HepG2 (cell line): ENCODE data around the gene ESRP2.
A peak's percentile ranks its signal among the peaks of the same experiment; 100 is the strongest.

Experiments used
- ATAD3A ChIP-seq: sonication (generic); formaldehyde crosslinking; IDR thresholded peaks from 2 replicates; pipeline ENCODE4 v1.4.0; 2020; ENCODE audit warnings: missing genetic modification reagents
- CEBPB ChIP-seq: IDR thresholded peaks from 2 replicates; pipeline ENCODE4 v1.6.1; 2011; ENCODE audit warnings: low read depth, low read length, improper control_type of control experiment, borderline replicate concordance
- CTCF ChIP-seq: sonication (generic); formaldehyde crosslinking; IDR thresholded peaks from 2 replicates; pipeline ENCODE4 v1.5.0; 2020; ENCODE audit warnings: mild to moderate bottlenecking, missing genetic modification reagents, moderate library complexity
- ELF4 ChIP-seq: sonication (generic); formaldehyde crosslinking; IDR thresholded peaks from 2 replicates; pipeline ENCODE4 v1.5.0; 2020; ENCODE audit warnings: missing genetic modification reagents, mild to moderate bottlenecking, moderate library complexity, borderline replicate concordance
- FOXK2 ChIP-seq: fragments of 450-650 bp; IDR thresholded peaks from 2 replicates; pipeline ENCODE4 v1.6.1; 2016
- MAX ChIP-seq: IDR thresholded peaks from 2 replicates; pipeline ENCODE4 v1.6.1; 2012; ENCODE audit warnings: inconsistent platforms
- MEIS1 ChIP-seq: sonication (generic); formaldehyde crosslinking; IDR thresholded peaks from 2 replicates; pipeline ENCODE4 v1.9.0; 2021; ENCODE audit warnings: mild to moderate bottlenecking, missing genetic modification reagents, moderate library complexity, borderline replicate concordance
- NR2F1 ChIP-seq, 2 experiments: fragments of 450-650 bp in 1 of 2; formaldehyde crosslinking in 1 of 2; IDR thresholded peaks; 2 replicates each; pipeline versions ENCODE4 v1.5.0 to v1.6.1; 2016 to 2020; ENCODE audit warnings: mild to moderate bottlenecking in 1 of 2, missing compliant biosample characterization in 1 of 2, missing genetic modification reagents in 1 of 2, moderate library complexity in 1 of 2
- RXRA ChIP-seq: sonication (generic); formaldehyde crosslinking; IDR thresholded peaks from 2 replicates; pipeline ENCODE4 v1.5.1; 2020; ENCODE audit warnings: missing genetic modification reagents
- ZC3H4 ChIP-seq: sonication (generic); formaldehyde crosslinking; IDR thresholded peaks from 2 replicates; pipeline ENCODE4 v1.4.0; 2020; ENCODE audit warnings: missing genetic modification reagents, borderline replicate concordance
- ZNF10 ChIP-seq: sonication (generic); formaldehyde crosslinking; IDR thresholded peaks from 2 replicates; pipeline ENCODE4 v1.4.0; 2020; ENCODE audit warnings: mild to moderate bottlenecking, low read depth, missing genetic modification reagents, borderline replicate concordance
- ZNF567 ChIP-seq: sonication (generic); formaldehyde crosslinking; IDR thresholded peaks from 2 replicates; pipeline ENCODE4 v1.8.1; 2023; ENCODE audit warnings: mild to moderate bottlenecking, missing genetic modification reagents, borderline replicate concordance
- ZNF639 ChIP-seq: conservative IDR thresholded peaks from 2 replicates; pipeline ENCODE4 v1.6.1; 2018; ENCODE audit warnings: missing genetic modification reagents
- ZNF788 ChIP-seq: sonication (generic); formaldehyde crosslinking; IDR thresholded peaks from 2 replicates; pipeline ENCODE4 v1.5.0; 2020; ENCODE audit warnings: mild to moderate bottlenecking, missing genetic modification reagents, borderline replicate concordance

- TF ChIP-seq ZNF788 (CRISPR knock-in tag) (no peak; the same call in 1 of the 2 replicates), CTCF (CRISPR knock-in tag) (peak; percentile 73), ZNF10 (CRISPR knock-in tag) (no peak), FOXK2 (no peak), ZNF639 (no peak), NR2F1 (CRISPR knock-in tag; IDR thresholded peaks at IDR 0.05) (0 out of 4 replicates have a peak, but pooled peaks of 1 of the 2 experiments have one; percentile 8), CEBPB (no peak), RXRA (CRISPR knock-in tag) (no peak; the same call in 1 of the 2 replicates), MAX (peak; percentile 72), ELF4 (peak; percentile 65; the same call in 1 of the 2 replicates), ZNF567 (CRISPR knock-in tag) (no peak; the same call in 1 of the 2 replicates), ZC3H4 (CRISPR knock-in tag) (peak; percentile 23; the same call in 1 of the 2 replicates), MEIS1 (CRISPR knock-in tag) (peak; percentile 0; the same call in 1 of the 2 replicates), ATAD3A (CRISPR knock-in tag) (0 out of 2 replicates have a peak, but pooled peaks have one; percentile 74)
These were observed 630 bp downstream of the ESRP2 start for GRCh38 chr16:68235108-68235886.
